ENCODE data around the gene TAF11L11. TPM values are rescaled to one million over a fixed set of nuclear protein-coding genes. Genes with fewer than 3 reads are reported as not detected.
"Not testable (repeated sequence)": the region's sequence is repeated elsewhere in the genome, so short reads cannot be mapped to it uniquely, and the experiment has no call there.

The TAF11L11 gene
- total RNA-seq, 2 donors from 2014 or later = not detected

DNA sequence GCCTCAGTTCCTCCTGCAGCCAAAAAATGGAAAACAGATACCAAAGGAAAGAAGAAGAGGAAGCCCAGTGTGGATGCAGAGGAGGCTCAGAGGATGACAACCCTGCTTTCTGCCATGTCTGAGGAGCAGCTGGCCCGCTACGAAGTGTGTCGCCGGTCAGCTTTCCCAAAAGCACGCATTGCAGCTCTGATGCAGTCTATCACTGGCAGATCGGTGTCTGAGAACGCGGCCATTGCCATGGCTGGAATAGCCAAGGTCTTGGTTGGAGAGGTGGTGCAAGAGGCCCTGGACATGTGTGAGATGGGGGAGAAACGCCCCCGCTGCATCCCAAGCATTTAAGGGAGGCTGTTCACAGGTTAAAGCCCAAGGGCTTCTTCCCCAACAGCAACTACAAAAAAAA, 45.2 kb downstream of the TAF11L11 start:
- H3K9me3 ChIP-seq (ENCODE audit: control insufficient read depth, low read length, poor library complexity, severe bottlenecking); H3K36me3 Mint-ChIP-seq (ENCODE audit: low read depth); H3K27ac Mint-ChIP-seq; ATAC-seq; H3K27me3 Mint-ChIP-seq; H3K4me1 Mint-ChIP-seq; H3K4me3 Mint-ChIP-seq; DNase-seq: not testable (repeated sequence)

DNA sequence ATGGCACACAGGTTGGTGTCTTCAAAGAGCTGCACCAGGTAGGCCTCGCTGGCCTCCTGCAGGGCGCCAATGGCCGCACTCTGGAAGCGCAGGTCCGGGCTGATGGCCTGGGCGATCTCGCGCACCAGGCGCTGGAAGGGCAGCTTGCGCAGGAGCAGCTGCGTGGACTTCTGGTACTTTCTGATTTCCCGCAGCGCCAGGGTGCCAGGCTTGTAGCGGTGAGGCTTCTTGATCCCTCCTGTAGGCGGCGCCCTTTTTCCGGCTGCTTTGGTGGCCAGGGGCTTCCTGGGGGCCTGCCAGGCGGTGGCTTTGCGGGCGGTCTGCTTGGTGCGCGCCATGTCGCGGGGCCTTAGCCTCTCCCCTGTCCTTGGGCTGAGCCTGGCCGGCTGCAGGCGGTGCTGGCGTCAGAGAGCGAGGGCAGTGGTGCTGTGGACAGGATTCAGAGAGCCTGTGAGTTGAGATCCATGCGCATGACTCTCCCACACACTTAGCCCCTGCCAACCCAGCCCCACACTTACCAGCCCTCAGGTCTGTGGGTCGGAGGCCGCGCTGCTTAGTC, 51.3 kb downstream of the TAF11L11 start:
- ATAC-seq; H3K9me3 ChIP-seq (ENCODE audit: control insufficient read depth, low read length, poor library complexity, severe bottlenecking); DNase-seq; H3K4me1 Mint-ChIP-seq; H3K36me3 Mint-ChIP-seq (ENCODE audit: low read depth); H3K27me3 Mint-ChIP-seq; H3K27ac Mint-ChIP-seq; H3K4me3 Mint-ChIP-seq: not testable (repeated sequence)

Other genes starting within 250 kb of the TAF11L11 start
- gene TAF11L2, start 106.0 kb upstream of the TAF11L11 start, total RNA-seq = not detected
- not detected for gene TAF11L3, start 85.8 kb upstream of the TAF11L11 start, total RNA-seq
- gene TAF11L4, start 82.4 kb upstream of the TAF11L11 start, total RNA-seq = not detected
- not detected for gene TAF11L5, start 78.9 kb upstream of the TAF11L11 start, total RNA-seq
- not detected for gene TAF11L6, start 75.5 kb upstream of the TAF11L11 start, total RNA-seq
- not detected for gene TAF11L7, start 18.4 kb upstream of the TAF11L11 start, total RNA-seq
- not detected for gene TAF11L8, start 13.2 kb upstream of the TAF11L11 start, total RNA-seq
- not detected for gene TAF11L9, start 9.8 kb upstream of the TAF11L11 start, total RNA-seq
- gene TAF11L10, start 6.4 kb upstream of the TAF11L11 start, total RNA-seq = not detected
- not detected for gene TAF11L12, start 6.2 kb downstream of the TAF11L11 start, total RNA-seq
- not detected for gene TAF11L13, start 27.9 kb downstream of the TAF11L11 start, total RNA-seq
- not detected for gene TAF11L14, start 30.3 kb downstream of the TAF11L11 start, total RNA-seq